ENCODE results near the gene NUDT3. TPM values are rescaled to one million over a fixed set of nuclear protein-coding genes. Genes with fewer than 3 reads are reported as not detected.
A peak's percentile ranks its signal among the peaks of the same experiment; 100 is the strongest.
"Not testable (repeated sequence)": the region's sequence is repeated elsewhere in the genome, so short reads cannot be mapped to it uniquely, and the experiment has no call there.

The NUDT3 gene
- total and polyA plus RNA-seq, 2 experiments from 2014 or later: 18.6 to 26.1 TPM

DNA sequence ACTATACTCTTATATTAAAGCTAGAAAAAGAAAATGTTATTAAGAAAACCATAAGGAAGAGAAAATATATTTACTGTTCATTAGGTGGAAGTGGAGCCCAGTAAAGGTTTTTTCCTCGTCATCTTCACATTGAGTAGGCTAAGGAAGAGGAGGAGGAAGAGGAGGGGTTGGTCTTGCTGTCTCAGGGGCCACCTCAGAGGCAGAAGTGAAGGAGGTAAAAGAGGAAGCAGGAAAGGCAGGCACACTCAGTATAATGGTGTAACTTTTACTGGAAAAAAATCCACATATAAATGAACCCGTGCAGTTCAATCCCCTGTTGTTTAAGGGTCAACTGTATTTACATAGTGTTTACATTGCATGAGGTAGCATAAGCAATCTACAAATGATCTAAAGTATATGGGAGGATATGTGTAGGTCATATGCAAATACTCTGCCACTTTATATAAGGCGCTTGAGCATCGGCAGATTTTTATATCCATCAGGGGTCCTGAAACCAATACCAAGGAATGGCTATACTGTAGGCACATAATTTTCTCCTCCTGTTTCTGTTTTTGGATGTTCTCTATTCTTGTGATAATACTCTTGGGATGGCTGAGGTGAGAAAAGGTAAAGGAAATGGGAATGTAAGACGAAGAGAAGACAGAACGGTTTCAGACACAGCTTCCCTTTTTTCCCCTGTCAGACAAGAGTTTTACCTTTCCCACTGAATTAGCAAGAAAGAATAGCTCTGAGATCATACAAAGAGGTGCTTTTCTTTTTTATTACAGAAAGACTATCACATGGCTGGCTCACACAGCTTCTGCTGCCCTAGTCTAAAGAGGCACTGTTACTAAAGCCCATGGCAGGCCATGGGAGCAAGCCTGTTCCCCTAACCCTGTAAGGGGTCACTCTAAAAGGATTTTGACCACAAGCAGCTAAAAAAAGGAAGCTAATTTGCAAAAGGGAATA is 59.9 kb downstream of the NUDT3 start:
- DNase-seq (ENCODE audit: low read depth in 1 of 2, low spot score in 1 of 2): no peak
- TF ChIP-seq, protein P1, sequence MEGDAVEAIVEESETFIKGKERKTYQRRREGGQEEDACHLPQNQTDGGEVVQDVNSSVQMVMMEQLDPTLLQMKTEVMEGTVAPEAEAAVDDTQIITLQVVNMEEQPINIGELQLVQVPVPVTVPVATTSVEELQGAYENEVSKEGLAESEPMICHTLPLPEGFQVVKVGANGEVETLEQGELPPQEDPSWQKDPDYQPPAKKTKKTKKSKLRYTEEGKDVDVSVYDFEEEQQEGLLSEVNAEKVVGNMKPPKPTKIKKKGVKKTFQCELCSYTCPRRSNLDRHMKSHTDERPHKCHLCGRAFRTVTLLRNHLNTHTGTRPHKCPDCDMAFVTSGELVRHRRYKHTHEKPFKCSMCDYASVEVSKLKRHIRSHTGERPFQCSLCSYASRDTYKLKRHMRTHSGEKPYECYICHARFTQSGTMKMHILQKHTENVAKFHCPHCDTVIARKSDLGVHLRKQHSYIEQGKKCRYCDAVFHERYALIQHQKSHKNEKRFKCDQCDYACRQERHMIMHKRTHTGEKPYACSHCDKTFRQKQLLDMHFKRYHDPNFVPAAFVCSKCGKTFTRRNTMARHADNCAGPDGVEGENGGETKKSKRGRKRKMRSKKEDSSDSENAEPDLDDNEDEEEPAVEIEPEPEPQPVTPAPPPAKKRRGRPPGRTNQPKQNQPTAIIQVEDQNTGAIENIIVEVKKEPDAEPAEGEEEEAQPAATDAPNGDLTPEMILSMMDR (IDR thresholded peaks at IDR 0.05; ENCODE audit: low read depth, low read length): no peak
- no peak overlapping the region for H3K27ac ChIP-seq

DNA sequence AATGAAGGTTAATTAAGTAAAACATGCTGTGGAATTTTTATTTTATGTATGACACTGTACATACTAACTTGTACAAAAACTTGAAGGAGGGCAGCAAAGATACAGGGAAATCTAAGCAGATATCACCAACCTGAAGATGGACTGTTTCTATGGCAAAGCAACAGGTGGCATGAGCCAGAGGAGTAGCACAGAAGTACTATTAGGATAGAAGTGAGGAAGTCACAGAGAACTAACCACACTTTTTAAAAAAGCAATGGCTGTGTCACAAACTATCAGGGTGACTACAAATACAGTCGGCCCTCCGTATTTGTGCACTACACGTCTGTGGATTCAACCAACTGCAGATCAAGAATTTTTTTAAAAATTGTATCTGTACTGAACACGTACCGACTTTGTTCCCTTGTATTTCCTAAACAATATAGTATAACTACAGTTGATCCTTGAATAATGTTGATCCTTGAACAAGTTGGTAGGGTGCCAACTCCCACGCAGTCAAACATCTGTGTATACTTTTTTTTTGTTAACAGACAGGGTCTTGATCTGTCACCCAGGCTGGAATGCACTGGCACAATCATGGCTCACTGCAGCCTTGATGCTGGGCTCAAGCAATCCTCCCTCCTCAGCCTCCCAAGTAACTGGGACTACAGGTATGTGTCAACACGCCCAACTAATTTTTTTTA is 61.0 kb downstream of the NUDT3 start:
- Histone ChIP-seq H3K27ac (peak overlapping the region; percentile 48), H3K4me3 (no peak overlapping the region), H3K9me3 (ENCODE audit: low read depth) (no peaks in the 10 kb centered on the region), H3K4me1 (ENCODE audit: low read depth) (peaks cover 8% of the 10 kb centered on the region), H3K36me3 (no peaks in the 10 kb centered on the region), H3K27me3 (no peaks in the 10 kb centered on the region)
- DNase-seq (ENCODE audit: low read depth in 1 of 2, low spot score in 1 of 2): peak in 1 of 2 donors; percentile 61
- TF ChIP-seq, protein P1 (IDR thresholded peaks at IDR 0.05; ENCODE audit: low read depth, low read length): no peak

More for the DNA sequence above, 59.9 kb downstream of the NUDT3 start:
- Histone ChIP-seq H3K36me3 (no peaks in the 10 kb centered on the region), H3K9me3 (ENCODE audit: low read depth) (no peaks in the 10 kb centered on the region), H3K4me1 (ENCODE audit: low read depth) (peaks cover 8% of the 10 kb centered on the region), H3K4me3 (no peak overlapping the region), H3K27me3 (no peaks in the 10 kb centered on the region)

DNA sequence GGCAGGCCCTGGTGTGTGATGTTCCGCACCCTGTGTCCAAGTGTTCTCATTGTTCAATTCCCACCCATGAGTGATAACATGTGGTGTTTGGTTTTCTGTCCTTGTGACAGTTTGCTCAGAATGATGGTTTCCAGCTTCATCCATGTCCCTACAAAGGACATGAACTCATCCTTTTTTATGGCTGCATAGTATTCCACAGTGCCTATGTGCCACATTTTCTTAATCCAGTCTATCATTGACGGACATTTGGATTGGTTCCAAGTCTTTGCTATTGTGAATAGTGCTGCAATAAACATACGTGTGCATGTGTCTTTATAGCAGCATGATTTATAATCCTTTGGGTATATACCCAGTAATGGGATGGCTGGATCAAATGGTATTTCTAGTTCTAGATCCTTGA is 62.7 kb downstream of the NUDT3 start:
- H3K27me3 ChIP-seq: not testable (repeated sequence)

DNA sequence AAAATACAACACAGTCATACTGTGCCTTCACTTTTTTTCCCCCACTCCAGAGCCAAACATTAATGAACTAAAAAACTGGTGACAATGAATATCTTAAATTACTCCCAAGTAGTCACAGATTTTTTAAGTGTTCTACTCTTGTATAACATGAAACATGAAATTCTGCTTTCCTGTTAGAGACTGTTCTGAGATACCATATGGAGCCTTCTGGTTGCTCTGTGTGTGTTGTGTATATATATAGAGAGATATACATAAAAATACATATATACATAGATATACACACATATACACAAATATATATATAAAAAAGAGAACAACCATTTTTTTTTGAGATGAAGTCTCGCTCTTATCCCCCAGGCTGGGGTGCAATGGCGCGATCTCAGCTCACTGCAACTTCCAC is 63.5 kb downstream of the NUDT3 start:
- no peak for DNase-seq (ENCODE audit: low read depth in 1 of 2, low spot score in 1 of 2)
- H3K27me3 ChIP-seq: no peaks in the 10 kb centered on the region
- TF ChIP-seq, protein P1 (IDR thresholded peaks at IDR 0.05; ENCODE audit: low read depth, low read length): no peak
- H3K4me3 ChIP-seq: no peak overlapping the region
- peaks cover 9% of the 10 kb centered on the region for H3K4me1 ChIP-seq (ENCODE audit: low read depth)
- no peak overlapping the region for H3K27ac ChIP-seq
- H3K9me3 ChIP-seq (ENCODE audit: low read depth): no peaks in the 10 kb centered on the region
- no peaks in the 10 kb centered on the region for H3K36me3 ChIP-seq

More for the DNA sequence above, 62.7 kb downstream of the NUDT3 start:
- H3K4me1 ChIP-seq (ENCODE audit: low read depth): peaks cover 11% of the 10 kb centered on the region
- not testable (repeated sequence) for H3K36me3 ChIP-seq; H3K9me3 ChIP-seq (ENCODE audit: low read depth); DNase-seq (ENCODE audit: low read depth in 1 of 2, low spot score in 1 of 2); H3K4me3 ChIP-seq; H3K27ac ChIP-seq

DNA sequence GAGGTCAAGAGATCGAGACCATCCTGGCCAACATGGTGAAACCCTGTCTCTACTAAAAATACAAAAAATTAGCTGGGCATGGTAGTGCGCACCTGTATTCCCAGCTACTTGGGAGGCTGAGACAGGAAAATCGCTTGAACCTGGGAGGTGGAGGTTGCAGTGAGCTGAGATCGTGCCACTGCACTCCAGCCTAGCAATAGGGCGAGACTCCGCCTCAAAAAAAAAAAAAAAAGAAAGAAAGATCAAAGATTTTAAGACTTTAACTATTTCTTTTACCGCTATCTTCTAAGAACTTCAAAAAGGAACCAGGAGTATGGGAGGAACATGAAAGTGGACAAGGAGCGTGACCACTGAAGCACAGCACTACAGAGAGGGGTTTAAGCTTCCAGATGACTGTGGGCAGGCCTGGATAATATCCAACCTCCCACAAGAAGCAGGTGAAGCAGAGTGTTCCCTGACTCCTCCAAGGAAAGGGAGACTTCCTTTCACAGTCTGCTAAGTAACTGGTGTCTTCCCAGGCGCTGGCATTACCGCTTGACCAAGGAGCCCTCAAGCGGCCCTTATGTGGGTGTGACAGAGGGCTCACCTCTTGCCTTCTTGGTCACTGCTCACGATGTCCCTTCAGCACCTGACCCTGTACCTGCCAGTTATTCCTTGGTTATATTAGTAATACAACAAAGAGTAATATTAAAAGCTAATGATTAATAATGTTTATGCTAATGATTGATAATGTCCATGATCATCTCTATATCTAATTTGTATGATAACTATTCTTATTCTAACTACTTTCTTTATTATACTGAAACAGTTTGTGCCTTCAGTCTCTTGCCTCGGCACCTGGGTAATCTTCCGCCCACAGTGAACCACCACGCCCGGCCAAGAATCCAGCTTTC is 64.9 kb downstream of the NUDT3 start:
- not testable (repeated sequence) for H3K9me3 ChIP-seq (ENCODE audit: low read depth); DNase-seq (ENCODE audit: low read depth in 1 of 2, low spot score in 1 of 2); H3K4me3 ChIP-seq; H3K27me3 ChIP-seq; H3K4me1 ChIP-seq (ENCODE audit: low read depth); H3K36me3 ChIP-seq; H3K27ac ChIP-seq

DNA sequence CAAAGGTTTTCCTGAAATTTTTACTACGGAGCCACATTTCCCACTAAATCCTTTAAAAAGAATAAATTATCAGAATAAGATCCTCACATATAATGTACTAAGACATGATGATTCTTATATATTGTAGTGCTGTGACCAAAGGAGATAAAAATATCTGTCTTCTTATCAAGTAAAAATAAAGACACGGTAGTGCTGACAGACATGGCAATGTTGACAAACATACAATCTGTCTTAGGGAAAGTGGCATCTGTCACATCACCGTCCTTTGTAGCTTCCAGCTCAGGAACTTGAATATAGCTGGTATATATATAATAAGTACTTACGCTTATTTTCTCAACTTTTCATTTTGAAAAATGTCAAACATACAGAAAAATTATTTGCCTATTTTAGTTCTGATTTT is 66.8 kb downstream of the NUDT3 start:
- Histone ChIP-seq H3K27ac (peak overlapping the region; percentile 64), H3K9me3 (ENCODE audit: low read depth) (no peaks in the 10 kb centered on the region), H3K36me3 (no peaks in the 10 kb centered on the region), H3K4me3 (no peak overlapping the region), H3K27me3 (no peaks in the 10 kb centered on the region), H3K4me1 (ENCODE audit: low read depth) (peaks cover 4% of the 10 kb centered on the region)
- TF ChIP-seq, protein P1 (IDR thresholded peaks at IDR 0.05; ENCODE audit: low read depth, low read length): no peak
- no peak for DNase-seq (ENCODE audit: low read depth in 1 of 2, low spot score in 1 of 2)
